ENCODE data around the gene THSD4.

Gene THSD4

DNA sequence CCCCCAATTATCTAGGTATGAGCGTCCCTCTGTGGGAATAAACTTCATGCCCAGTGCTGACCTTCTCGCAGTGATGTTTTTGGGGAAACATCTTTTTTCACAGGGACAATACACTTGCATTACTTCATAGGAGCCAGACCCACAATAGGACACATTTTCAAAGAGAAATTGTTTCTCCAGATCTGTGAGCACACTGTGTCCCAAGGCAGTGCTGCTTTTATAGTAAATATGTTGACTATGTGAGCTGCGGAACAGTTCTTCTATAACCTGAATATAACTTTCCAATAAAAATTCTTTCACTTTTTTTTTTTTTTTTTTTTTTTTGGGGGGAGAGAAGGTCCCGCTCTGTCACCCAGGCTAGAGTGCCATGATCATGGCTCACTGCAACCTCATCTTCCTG lies 17.4 kb upstream of the THSD4 start:
- DNase-seq (ENCODE audit: low read depth in 2 of 2), result no peak

DNA sequence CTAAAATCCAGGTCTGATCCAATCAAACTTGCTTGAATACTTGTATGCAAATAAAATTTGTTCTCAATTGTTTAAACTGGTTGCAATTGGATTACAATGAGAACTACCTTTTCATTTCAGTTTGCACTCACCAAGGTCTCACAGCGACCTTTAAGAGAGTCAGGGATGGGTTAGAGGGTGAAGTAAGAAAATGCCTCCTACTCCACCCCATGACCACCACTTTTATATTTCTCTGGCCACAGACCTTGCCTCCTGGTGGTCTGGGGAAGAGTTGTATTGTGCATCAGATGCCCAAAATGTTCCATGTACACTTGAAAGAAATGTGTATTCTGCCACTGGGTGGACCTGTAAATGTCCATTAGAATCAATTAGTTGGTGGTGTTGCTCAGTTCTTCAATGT lies 16.4 kb upstream of the THSD4 start:
- DNase-seq (ENCODE audit: low read depth in 2 of 2), result no peak

DNA sequence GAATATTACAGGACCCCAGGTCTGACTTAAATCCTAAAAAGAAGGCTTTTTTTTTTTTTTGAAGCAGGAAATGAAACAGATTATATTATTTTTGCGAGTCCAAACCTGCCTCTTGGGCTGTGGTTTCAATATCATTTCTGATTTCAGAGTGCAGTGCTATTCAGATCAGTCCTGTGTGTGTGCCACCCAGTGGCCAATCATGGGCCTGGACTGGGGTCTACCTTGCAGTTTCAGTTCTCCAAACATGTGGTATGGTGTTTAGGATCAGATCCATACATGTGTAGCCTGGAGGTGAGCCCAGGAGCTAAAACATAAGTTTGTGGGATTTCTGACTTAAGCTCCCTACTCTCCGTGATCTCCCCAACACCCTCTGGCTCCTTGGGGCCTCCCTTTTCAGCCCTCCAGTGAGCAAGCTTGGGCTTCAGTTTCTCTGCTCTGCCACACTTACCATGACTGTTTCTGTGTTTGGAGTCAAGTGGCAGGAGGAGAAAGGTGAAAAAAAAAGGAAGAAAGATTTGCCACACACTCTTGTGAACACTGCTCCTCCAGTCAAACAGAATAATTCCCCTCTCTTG lies 12.1 kb upstream of the THSD4 start:
- no peak for DNase-seq (ENCODE audit: low read depth in 2 of 2)

DNA sequence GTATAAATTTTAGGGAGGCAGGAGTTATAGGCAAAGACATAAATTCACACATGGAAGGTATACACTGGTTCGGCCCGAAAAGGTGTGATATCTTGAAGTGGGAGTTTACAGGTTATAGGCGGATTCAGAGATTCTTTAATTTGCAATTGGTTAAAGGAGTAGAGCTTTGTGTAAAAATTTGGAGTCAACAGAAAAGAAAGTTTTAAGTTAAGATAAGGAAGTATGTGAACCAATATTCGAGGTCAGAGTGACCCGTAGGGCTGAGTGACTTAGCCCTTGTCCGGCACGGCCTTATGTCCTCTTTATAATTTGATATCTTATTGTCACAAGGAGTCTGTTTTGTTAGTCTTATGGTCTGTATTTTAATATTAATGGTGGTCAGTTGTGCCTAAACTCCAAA lies 10.6 kb upstream of the THSD4 start:
- no peak for DNase-seq (ENCODE audit: low read depth in 2 of 2)

DNA sequence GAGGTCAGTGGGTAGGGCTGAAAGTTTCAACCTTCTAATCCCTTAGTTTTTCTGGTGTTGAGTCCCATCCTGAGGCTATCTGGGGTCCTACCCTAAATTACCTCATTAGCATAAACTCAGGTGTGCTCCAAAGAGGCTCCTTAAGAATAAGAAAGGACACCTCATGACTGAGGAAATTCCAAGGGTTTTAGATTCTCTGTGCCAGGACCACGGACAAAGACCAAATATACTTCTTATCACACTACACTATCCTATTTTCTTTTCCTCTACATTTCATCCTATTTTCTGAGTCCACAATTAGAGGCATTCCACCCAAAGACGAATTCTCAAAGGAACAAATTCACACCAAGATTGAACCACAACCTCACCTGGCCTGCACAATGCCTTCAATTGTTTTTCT lies 9.8 kb upstream of the THSD4 start:
- no peak for DNase-seq (ENCODE audit: low read depth in 2 of 2)

DNA sequence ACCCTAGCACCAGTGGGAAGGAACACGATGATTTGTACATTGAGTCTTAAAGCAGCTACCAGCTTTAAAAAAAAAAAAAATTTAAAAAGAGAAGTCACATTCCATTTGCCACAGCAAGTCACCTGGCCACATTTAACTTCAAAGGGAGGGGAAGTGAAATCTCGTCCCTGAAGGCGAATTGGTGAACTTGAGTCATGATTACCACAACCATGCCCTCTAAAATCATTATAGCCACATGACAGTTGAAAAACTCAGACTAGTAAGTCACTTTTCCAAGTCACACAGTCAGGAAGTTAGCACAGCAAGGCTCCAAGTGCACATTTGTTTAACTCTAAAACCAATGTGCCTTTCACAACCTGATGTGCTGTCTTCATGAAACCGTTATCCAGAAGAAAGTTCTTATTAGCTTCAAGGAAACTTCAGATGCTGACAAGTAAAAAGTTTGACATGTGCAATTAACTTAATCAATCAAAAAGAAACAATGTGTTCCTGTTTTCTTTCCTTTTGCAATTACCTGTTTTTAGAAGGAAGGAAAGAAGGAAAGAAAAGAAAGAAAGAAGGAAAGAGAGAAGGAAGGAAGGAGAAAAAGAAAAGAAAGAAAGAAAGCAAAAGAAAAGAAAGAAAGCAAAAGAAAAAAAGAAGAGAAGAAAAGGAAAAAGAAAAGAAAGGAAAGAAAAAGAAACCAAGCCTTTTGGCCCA lies 8.3 kb upstream of the THSD4 start:
- DNase-seq (ENCODE audit: low read depth in 2 of 2), result no peak

DNA sequence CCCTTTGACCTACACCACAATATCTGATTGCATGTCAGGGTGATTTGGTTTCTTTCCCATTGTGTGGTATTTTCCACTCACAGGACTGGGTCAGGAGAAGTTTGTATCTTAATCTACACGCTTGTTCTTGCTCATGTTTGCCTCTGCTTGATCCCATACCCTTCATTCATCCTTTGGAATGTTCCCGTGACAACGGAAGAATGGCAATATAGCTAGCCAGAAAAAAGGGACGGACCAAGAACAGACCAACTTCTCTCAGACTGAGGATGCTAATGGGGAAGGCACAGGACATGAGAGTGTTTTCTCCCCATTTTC lies 7.8 kb upstream of the THSD4 start:
- DNase-seq (ENCODE audit: low read depth in 2 of 2), result no peak

DNA sequence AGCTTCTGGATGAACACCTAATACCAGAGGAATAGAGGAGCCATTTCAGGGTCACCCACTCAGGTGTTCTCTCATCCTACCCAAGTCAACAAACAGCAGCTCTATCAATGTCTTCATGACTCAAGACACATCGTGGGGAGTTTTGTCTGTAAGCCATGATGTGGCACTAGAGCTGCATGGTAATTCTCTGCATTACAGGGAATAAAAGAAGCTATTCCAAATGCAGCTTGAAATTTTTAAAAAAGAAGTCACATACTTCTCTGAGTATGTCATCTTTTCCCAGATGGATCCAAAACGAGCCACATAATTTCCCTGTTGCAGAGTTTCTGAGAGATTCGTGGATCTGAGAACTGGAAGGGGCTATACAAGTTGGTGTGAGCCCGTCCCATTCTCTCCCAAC lies 6.1 kb upstream of the THSD4 start:
- no peak for DNase-seq (ENCODE audit: low read depth in 2 of 2)

DNA sequence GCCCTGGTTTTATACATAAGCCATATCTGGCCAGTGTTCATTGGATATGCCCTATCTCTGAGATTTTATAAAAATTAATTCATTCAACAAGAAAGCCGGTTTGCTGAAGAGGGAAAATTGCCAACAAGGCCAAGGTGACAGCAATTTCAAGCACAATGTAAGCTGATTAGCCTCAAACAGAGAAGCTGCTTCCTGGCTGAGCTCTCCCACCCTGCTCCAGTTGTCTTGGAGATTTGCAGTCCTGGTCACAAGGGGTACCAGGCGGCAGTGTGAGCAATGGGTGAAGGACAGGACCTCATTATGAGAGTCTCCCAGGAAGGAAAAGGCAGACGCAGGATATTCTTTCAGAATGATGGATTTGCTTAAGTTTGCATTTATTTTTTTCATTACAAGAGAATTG lies 5.4 kb upstream of the THSD4 start:
- no peak for DNase-seq (ENCODE audit: low read depth in 2 of 2)

DNA sequence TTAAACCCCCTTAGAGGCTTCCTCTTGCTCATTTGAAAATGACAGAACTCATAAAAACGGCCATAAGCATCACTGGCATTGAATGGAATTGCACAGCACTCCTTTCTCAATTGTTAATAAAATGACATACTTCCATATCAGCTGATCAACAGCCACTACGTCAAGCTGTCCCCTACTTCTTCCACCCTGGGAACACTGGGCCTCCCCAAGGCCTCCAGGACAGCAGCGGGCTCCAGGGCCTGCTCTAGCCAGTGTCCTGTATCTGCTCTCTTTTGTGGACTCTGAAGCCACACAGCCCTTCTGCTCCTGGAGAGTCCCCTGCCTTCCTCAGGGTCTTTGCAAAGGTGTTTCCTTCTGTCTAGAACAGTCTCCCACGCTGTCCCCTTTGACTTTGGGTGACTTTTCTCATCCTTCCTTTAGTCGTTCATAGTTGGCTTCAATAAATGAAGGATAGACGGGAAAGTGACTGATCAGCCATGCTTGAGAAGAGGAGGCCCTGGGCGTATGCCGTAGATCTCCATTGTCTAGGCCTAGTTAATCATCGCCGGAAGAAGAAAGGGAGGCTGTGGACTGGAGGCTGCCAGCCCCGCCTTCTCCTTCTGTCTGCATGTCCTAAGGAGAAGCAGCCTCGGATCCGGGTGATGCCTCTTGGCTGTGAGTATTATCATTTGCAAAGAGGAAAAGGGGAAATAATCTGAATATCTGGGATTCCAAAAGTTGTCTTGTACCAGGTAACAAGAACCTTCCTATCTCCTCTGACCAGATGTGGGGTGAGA lies 4.7 kb upstream of the THSD4 start:
- no peak for DNase-seq (ENCODE audit: low read depth in 2 of 2)

DNA sequence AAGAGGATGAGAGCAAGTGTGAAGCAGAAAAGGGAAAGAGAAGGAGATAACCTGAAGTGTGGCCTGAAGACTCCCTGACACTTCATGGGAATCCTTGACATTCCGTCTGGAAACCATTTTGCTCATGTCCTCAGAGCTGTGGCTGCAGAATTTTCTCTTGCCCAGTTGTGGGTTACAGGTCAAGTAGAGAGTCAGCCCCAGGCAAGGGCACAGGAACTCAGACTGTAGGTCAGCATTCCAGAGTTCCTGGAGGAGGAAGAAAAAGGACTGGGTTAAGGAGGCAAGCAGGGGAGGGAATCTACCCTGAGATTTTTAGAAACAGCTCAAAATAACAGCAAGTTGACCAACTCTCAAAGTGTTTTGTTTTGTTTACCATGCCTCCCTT lies 4.1 kb upstream of the THSD4 start:
- no peak for DNase-seq (ENCODE audit: low read depth in 2 of 2)

DNA sequence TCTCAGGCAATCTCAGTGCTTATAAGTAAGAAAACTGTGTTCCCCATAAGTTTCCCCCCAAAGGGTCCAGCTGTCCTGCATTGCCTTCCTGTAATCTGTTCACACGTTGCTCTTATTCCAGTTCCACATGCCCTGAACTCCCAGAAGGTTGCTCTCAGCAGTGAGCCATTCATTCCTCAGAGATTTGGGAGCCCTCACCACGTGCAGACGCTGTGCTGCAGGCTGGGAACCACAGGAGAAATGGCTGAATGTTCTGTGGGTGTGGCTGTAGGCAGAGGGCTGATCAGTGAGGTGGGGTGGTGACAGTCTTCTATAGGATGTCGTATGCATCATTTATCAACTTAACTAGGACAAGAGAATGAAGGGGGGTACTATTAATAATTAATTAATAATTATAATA lies 3.3 kb upstream of the THSD4 start:
- no peak for DNase-seq (ENCODE audit: low read depth in 2 of 2)

DNA sequence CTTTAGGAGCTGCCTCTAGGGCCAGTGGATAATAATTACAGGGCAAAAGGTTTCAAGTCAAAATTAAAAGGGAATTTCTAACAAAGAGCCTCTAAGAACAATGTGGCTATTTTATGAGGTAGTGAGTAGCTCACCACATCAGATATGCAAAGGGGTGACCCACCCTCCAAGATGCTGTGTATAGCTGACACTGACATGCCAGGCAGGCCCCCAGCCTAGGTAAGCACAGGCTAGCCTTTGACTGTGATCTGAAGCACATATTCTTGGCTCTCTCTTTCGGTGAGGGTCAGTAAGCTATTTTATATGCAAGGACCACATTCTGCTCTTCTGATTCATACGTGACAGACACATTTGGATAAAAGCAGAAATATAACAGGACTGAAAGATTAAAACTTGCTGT lies 2.8 kb upstream of the THSD4 start:
- DNase-seq (ENCODE audit: low read depth in 2 of 2), result no peak

DNA sequence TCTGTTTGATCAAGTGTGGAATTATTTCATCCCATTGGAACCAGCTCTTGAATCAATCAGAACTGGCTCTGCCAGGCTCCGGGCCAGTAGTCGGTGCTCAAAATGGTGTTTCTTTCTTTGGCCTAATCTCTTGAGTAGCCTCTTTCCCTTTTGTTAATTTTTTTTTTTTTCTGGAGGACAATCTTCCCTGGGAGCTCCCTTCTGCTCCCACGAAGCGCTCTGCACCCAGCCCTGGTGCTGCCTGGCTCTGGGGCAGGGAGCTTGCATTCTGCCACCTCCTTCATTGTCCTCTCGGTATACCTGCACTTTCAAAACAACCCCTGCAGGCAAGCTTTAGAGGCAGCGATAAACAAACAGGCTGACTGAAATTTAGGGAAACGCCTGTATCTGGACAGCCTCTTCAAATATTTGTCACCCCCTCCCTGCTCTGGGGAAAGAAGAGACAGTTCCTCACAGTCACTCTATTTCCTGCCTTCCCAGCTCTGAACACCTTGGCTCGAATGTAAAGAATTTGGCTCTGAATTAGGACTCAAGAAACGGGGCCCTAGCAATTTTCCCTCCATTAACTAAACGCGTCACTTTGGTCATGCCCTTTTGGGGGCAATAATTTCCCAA lies 1.1 kb upstream of the THSD4 start:
- DNase-seq (ENCODE audit: low read depth in 2 of 2), result no peak

DNA sequence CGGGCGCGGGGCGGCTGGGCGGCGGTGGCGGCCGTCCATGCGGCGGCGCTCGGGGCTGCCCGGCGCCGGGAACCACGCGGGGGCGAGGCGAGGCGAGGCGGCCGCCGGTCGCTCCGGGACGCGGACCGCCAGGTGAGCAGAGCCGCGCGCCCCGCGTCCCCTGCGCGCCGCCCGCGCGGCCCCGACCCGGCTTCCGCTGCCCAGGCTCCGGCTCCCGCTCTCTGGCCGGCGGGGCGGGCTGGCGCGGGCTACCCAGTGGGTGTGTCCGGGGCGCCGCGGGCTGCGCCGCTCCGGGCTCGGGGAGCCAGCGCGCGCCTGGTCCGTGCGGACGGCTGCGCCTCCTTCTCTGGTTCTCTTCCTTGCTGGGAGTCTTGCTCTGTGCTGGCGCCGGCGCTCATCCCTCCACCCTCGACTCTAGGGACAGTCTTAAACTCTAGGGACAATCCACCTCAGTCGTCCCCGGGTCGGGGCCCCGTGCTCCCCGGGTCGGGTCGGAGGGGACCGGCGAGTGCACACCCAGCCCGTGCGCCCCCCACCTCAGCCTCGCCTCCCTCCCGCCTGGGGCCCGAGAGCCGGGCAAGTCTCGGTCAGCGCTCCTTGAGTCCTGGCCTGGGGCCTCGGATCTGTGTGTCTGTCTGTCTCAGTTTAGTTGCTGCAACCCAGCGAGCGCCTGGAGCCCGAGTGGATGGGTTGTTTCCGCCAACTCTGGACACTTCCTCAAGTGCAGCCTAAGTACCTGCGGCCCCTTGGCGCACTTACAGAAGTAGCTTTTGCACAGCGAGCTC lies 488 bp downstream of the THSD4 start:
- DNase-seq (ENCODE audit: low read depth in 2 of 2), result no peak

DNA sequence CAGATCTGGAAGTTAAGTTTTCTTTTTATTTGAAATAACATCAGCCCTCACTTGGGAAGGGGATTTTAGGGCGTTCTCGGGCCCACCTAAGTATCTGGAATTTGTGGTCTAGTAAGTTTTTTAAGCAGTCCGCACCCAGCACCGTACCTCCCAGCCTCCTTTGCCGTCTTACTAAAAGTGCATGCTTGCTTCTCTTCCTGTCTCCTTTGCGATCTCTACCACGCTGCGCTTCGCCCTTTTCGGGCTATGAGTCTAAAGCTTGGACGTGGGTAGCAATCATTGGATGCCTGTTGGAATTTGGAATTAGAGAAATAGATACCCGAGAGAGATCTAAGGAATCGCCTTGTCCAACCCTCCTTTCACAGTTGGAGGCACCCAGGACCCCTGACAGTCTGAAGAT lies 1.1 kb downstream of the THSD4 start:
- DNase-seq (ENCODE audit: low read depth in 2 of 2), result no peak

DNA sequence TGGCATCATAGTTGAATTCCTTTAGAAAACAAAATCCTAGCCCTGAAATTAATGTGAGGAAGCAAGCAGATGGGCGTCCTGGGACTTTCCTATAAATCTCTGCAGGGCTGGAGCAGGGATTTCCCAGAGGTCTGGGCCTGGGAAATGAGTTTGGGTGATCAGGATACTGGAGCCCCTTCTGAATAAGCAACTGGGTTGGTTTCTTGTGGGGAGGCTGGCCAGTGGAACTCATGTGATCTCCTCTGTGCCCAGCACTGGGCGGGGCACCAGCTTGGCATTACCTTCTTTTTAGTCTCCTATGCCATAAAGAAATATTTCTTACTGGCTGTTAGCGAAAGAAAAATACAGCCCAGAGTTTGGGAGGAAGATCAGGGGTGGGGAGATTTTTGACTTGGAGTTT lies 1.7 kb downstream of the THSD4 start:
- no peak for DNase-seq (ENCODE audit: low read depth in 2 of 2)

DNA sequence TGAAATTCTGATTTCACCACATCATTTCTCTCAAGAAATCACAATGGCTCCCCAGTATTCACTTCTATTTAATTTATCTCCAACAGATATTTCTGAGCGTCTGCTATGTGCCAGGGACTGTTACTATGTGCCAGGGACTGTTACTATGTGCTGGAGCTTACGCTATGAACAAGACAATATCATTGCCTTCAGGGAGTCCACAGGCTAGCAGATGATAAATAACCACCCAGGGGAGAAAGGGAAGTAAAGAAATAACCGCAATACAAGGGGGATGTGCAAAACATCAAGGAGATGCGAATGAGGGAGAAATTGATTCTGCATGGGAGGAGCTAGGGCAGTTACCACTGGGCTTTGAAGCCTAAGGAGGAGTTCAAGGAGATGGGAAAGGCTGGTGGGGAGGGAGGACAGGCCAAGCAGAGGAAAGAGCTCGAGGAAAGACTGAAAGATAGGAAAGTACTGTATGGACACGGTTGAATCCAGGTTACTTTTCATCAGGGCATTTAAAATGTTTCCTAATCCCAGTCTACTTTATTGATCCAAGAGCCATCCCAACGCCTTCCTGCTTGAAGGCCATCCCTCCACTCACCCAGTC lies 2.5 kb downstream of the THSD4 start:
- no peak for DNase-seq (ENCODE audit: low read depth in 2 of 2)

DNA sequence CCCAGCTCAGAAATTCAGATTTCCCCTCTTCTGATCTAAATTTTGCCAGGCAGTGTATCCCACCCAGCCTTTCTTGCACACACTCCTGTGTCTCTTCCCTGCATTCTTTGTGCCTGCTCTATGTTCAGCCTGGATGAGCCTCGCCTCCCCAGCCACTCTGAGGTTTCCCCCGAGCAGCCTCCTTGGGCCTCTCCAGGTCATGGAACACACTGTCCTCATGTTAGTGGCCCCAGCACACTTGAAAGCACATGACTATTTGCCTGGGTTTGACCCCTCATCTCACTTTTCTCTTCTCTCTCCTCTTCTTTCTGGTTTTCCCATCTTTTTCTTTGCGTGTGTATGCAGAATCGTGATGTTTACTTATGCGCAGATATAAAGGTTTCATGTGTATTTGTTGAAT lies 3.1 kb downstream of the THSD4 start:
- DNase-seq (ENCODE audit: low read depth in 2 of 2), result no peak

DNA sequence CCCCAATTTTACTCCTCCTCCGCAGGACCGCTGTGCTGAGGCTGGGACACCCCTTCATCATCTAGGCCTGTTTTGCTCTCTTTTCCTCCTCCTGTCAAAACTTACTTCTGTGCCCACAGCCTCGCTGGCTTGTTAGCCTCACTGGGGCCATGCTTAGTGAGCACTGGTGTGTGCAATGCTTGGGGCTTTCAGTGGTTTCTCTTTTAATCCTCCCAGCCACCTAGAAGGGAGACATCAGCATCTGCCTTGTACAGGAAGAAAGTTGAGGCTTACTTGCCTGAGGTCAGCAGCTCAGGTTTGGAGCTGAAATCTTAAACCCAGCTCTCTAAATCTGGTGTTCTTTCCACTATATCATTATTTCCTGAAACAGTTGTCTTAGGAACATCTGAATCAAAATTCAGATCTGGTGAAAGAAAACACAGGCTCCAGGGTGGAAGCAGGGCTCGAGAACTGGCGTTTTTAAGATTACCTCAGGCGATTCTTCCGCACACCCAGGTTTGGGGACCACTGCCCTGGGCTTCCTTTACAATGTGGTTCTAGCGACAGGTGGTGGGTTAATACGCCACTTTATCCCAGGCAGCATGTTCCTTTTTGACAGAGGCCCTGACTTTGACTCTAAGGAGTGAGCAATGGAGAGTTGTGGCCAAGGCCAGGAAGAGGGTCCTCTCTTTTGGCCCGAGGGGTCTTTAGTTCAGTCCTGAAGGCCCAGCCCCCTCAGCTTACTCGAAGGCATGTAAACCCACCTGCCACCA lies 3.8 kb downstream of the THSD4 start:
- DNase-seq (ENCODE audit: low read depth in 2 of 2), result no peak

DNA sequence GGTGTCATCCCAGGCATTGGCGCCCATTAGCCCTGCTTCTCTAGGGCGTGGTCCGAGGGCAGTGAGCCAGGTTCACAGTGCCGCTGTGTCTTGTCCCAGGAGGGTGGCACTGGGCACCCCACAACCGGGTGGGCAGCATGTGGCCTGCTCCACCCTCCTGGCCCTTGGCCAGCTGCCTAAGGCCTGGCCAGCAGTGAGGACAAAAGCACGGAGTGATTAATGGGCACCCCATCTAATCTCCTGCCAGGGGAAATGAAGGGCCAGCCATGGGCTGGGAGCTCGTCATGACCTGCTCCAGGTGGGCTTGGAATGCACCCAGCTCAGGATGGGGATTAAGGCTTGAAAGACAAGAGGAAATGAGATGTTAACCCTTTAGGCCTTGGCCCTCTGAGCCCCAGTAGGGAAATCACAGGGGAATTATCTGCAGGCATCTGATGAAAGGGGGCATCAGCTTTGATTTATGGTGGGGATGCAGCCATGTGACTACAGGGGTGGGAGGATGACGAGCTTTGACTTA lies 5.2 kb downstream of the THSD4 start:
- DNase-seq (ENCODE audit: low read depth in 2 of 2), result no peak

Data from stimulated activated CD4-positive, alpha-beta T cell treated with anti-CD3 and anti-CD28 coated beads, Interleukin-1b, Interleukin-23, amount 100 ng/mL, for 1 hour (primary cell).